Caco-2 (cell line): Measurements from ENCODE around the gene METTL26. TPM values are rescaled to one million over a fixed set of nuclear protein-coding genes. Genes with fewer than 3 reads are reported as not detected.

Source experiments
- BruUV-seq: library from RNA; stranded (reverse); fragments of 400-500 nt; replicated peaks from 2 replicates; lab custom pipeline; 2021; lab: Mats Ljungman, UMichigan
- CTCF ChIA-PET: fragments of 300-600 bp; sonication (Branson Sonifier 250); formaldehyde crosslinking; loops from one replicate; lab custom pipeline; 2022; ENCODE audit warnings: antibody characterized with exemption; lab: Charles Lee
- POLR2A ChIA-PET: fragments of 300-600 bp; sonication (Branson Sonifier 250); formaldehyde crosslinking; loops from one replicate; lab custom pipeline; 2022; ENCODE audit warnings: antibody characterized with exemption; lab: Charles Lee
- DNase-seq, 2 experiments: peaks; one replicate each; pipeline versions ENCODE4 v3.0.0 to v3.0.0-alpha.2; 2020 to 2022
- H3K27me3 ChIP-seq: replicated peaks from 2 replicates; pipeline ENCODE4 v1.6.0; 2011; ENCODE audit warnings: low read length; ENCODE audit not compliant: control insufficient read depth, insufficient read depth
- H3K36me3 ChIP-seq: 2 replicates; pipeline ENCODE4 v1.5.1; 2011; ENCODE audit warnings: low read length; ENCODE audit not compliant: control insufficient read depth, insufficient read depth
- H3K4me1 ChIP-seq: fragments of 250-450 bp; sonication (Bioruptor Pico); 2 replicates; pipeline ENCODE4 v1.5.1; 2020; ENCODE audit warnings: mild to moderate bottlenecking
- H3K4me3 ChIP-seq: 2 replicates; pipeline ENCODE4 v1.5.1; 2011; ENCODE audit warnings: low read depth, mild to moderate bottlenecking, control low read depth, low read length
- H3K9me3 ChIP-seq: fragments of 250-450 bp; sonication (Bioruptor Pico); 2 replicates; pipeline ENCODE4 v1.5.1; 2020; ENCODE audit warnings: mild to moderate bottlenecking, moderate library complexity
- H3K27ac Mint-ChIP-seq: one replicate; pipeline ENCODE4 v1.8.0; 2022; ENCODE audit warnings: mixed read lengths; ENCODE audit not compliant: unreplicated experiment
- H3K27me3 Mint-ChIP-seq: one replicate; pipeline ENCODE4 v1.8.0; 2022; ENCODE audit warnings: mixed read lengths; ENCODE audit not compliant: insufficient read depth, unreplicated experiment
- H3K36me3 Mint-ChIP-seq: one replicate; pipeline ENCODE4 v1.8.0; 2022; ENCODE audit warnings: mild to moderate bottlenecking, mixed read lengths; ENCODE audit not compliant: insufficient read depth, unreplicated experiment
- H3K4me1 Mint-ChIP-seq: one replicate; pipeline ENCODE4 v1.8.0; 2022; ENCODE audit warnings: low read depth, mixed read lengths; ENCODE audit not compliant: unreplicated experiment
- H3K4me3 Mint-ChIP-seq: one replicate; pipeline ENCODE4 v1.8.0; 2022; ENCODE audit warnings: mild to moderate bottlenecking, moderate library complexity, mixed read lengths; ENCODE audit not compliant: unreplicated experiment
- H3K9me3 Mint-ChIP-seq: one replicate; pipeline ENCODE4 v1.8.0; 2022; ENCODE audit warnings: mixed read lengths; ENCODE audit not compliant: unreplicated experiment
- CTCF ChIP-seq, 2 experiments: fragments of 200-600 bp in 1 of 2; IDR thresholded peaks; 1 replicate in 1 of 2; 2 replicates in 1 of 2; pipeline versions ENCODE4 v1.5.1 to v1.8.0; 2011 to 2022; ENCODE audit warnings: antibody characterized with exemption in 1 of 2, control low read depth in 1 of 2, inconsistent platforms in 1 of 2, low read depth in 1 of 2, low read length in 1 of 2, mild to moderate bottlenecking in 1 of 2, moderate library complexity in 1 of 2; ENCODE audit not compliant: insufficient read depth in 1 of 2, severe bottlenecking in 1 of 2, unreplicated experiment in 1 of 2
- intact Hi-C: fragments of 100-400 bp; cut with micrococcal nuclease; formaldehyde crosslinking; loops from one replicate; pipeline ENCODE4 v1.10.0; 2022; ENCODE audit not compliant: unreplicated experiment
- total RNA-seq: library from RNA; stranded (reverse); gene quantifications from 2 replicates; pipeline ENCODE4 v1.2.3, GENCODE V29; 2022

METTL26 gene
- total RNA-seq, 1 experiment from 2014 or later = 67.4 TPM

- TF ChIP-seq CTCF (IDR thresholded peaks at IDR 0.05; ENCODE audit: insufficient read depth in 1 of 2, low read depth in 1 of 2, low read length in 1 of 2, severe bottlenecking in 1 of 2, unreplicated experiment in 1 of 2) = no peak
- H3K9me3 Mint-ChIP-seq = no peaks in the 10 kb centered on the region
- ChIA-PET CTCF (no interaction called here), POLR2A (no interaction called here)
- no peaks in the 10 kb centered on the region for H3K27me3 ChIP-seq
- BruUV-seq = no TSS peak
- peaks cover 8% of the 10 kb centered on the region for H3K36me3 Mint-ChIP-seq
- no peaks in the 10 kb centered on the region for H3K27me3 Mint-ChIP-seq
- no peak overlapping the region for H3K27ac Mint-ChIP-seq
- intact Hi-C loops = no loop called here
- H3K4me1 Mint-ChIP-seq = no peaks in the 10 kb centered on the region
- no peak overlapping the region for H3K4me3 ChIP-seq
- H3K36me3 ChIP-seq = no peaks in the 10 kb centered on the region; the same call in 1 of the 2 replicates
- no peaks in the 10 kb centered on the region for H3K9me3 ChIP-seq
- no peak overlapping the region for H3K4me3 Mint-ChIP-seq
- no peak for DNase-seq
- no peaks in the 10 kb centered on the region for H3K4me1 ChIP-seq
Observed at GRCh38 chr16:609316-609715, 26.8 kb downstream of the METTL26 start.

GRCh38 chr16:608019-608418, 28.1 kb downstream of the METTL26 start:
- no TSS peak for BruUV-seq
- no peak for DNase-seq
- Histone ChIP-seq H3K9me3 (no peaks in the 10 kb centered on the region), H3K36me3 (no peaks in the 10 kb centered on the region), H3K4me1 (no peaks in the 10 kb centered on the region), H3K4me3 (no peak overlapping the region), H3K27me3 (no peaks in the 10 kb centered on the region)
- POLR2A ChIA-PET = no interaction called here
- no peak overlapping the region for H3K4me3 Mint-ChIP-seq
- CTCF ChIA-PET = no interaction called here
- H3K9me3 Mint-ChIP-seq = no peaks in the 10 kb centered on the region
- no peaks in the 10 kb centered on the region for H3K4me1 Mint-ChIP-seq
- H3K27ac Mint-ChIP-seq = no peak overlapping the region
- no peaks in the 10 kb centered on the region for H3K27me3 Mint-ChIP-seq
- H3K36me3 Mint-ChIP-seq = peaks cover 9% of the 10 kb centered on the region
- TF ChIP-seq CTCF (IDR thresholded peaks at IDR 0.05; ENCODE audit: insufficient read depth in 1 of 2, low read depth in 1 of 2, low read length in 1 of 2, severe bottlenecking in 1 of 2, unreplicated experiment in 1 of 2) = no peak
- intact Hi-C loops = no loop called here

GRCh38 chr16:606656-607307, 29.3 kb downstream of the METTL26 start:
- Histone ChIP-seq H3K9me3 (no peaks in the 10 kb centered on the region), H3K36me3 (no peaks in the 10 kb centered on the region), H3K4me3 (no peak overlapping the region), H3K4me1 (no peaks in the 10 kb centered on the region), H3K27me3 (no peaks in the 10 kb centered on the region)
- Mint-ChIP-seq H3K36me3 (peaks cover 9% of the 10 kb centered on the region), H3K9me3 (no peaks in the 10 kb centered on the region), H3K27me3 (no peaks in the 10 kb centered on the region), H3K4me1 (no peaks in the 10 kb centered on the region), H3K4me3 (no peak overlapping the region), H3K27ac (no peak overlapping the region)
- ChIA-PET POLR2A (no interaction called here), CTCF (no interaction called here)
- TF ChIP-seq CTCF (IDR thresholded peaks at IDR 0.05; ENCODE audit: insufficient read depth in 1 of 2, low read depth in 1 of 2, low read length in 1 of 2, severe bottlenecking in 1 of 2, unreplicated experiment in 1 of 2) = no peak
- intact Hi-C loops = no loop called here
- no TSS peak for BruUV-seq
- DNase-seq = no peak
